Neutrophil (primary cell): Measurements from ENCODE around the gene CHRNB1.
"Not testable (repeated sequence)": the region's sequence is repeated elsewhere in the genome, so short reads cannot be mapped to it uniquely, and the experiment has no call there.

ENCODE experiments used
- H3K27ac ChIP-seq: fragments of 200-600 bp; sonication (generic); 2 replicates; pipeline ENCODE4 v1.5.1; 2016; ENCODE audit warnings: mild to moderate bottlenecking, moderate library complexity
- H3K27me3 ChIP-seq: fragments of 200-600 bp; sonication (generic); 2 replicates; pipeline ENCODE4 v1.6.0; 2016; ENCODE audit warnings: mild to moderate bottlenecking
- H3K36me3 ChIP-seq: fragments of 200-600 bp; sonication (generic); 2 replicates; pipeline ENCODE4 v1.5.1; 2017
- H3K4me1 ChIP-seq, 2 experiments: fragments of 200-600 bp in 1 of 2; sonication (generic) in 1 of 2; 1 replicate in 1 of 2; 2 replicates in 1 of 2; pipeline versions ENCODE4 v1.5.1 to v1.6.1; 2013 to 2016; ENCODE audit warnings: low read depth in 1 of 2, low read length in 1 of 2, mild to moderate bottlenecking in 1 of 2, moderate library complexity in 1 of 2; ENCODE audit not compliant: control insufficient read depth in 1 of 2, insufficient read depth in 1 of 2
- H3K4me3 ChIP-seq, 2 experiments: fragments of 200-600 bp in 1 of 2; sonication (generic) in 1 of 2; 1 replicate in 1 of 2; 2 replicates in 1 of 2; pipeline ENCODE4 v1.5.1; 2013 to 2016; ENCODE audit warnings: low read depth in 1 of 2, low read length in 1 of 2, mild to moderate bottlenecking in 1 of 2, moderate library complexity in 1 of 2
- H3K9me3 ChIP-seq: fragments of 200-600 bp; sonication (generic); 2 replicates; pipeline ENCODE4 v1.5.1; 2016
- CTCF ChIP-seq: fragments of 200-600 bp; sonication (generic); IDR thresholded peaks from 2 replicates; pipeline ENCODE4 v1.5.1; 2016; ENCODE audit warnings: antibody characterized with exemption

CHRNB1 gene

GRCh38 chr17:7479213-7480088 is 34.6 kb downstream of the CHRNB1 start, which contains the start of gene ZBTB4:
TSS of gene ZBTB4 (minus strand) at chr17:7479631. CDS start at chr17:7466801, 12,830 bp downstream.
- Histone ChIP-seq H3K27me3 (no peaks in the 10 kb centered on the region), H3K4me1 (peaks cover 45 to 51% of the 10 kb centered on the region in 2 experiments), H3K27ac (peak within 1 kb of the TSS; percentile 81), H3K9me3 (no peaks in the 10 kb centered on the region), H3K4me3 (peak within 1 kb of the TSS; percentile 66 to 81), H3K36me3 (no peaks in the 10 kb centered on the region)
- no peak for TF ChIP-seq CTCF

GRCh38 chr17:7480089-7480384 is 35.2 kb downstream of the CHRNB1 start:
- Histone ChIP-seq H3K27ac (peak overlapping the region; percentile 81), H3K27me3 (no peaks in the 10 kb centered on the region), H3K4me3 (peak overlapping the region; percentile 66 to 81), H3K4me1 (peaks cover 42 to 50% of the 10 kb centered on the region in 2 experiments), H3K36me3 (no peaks in the 10 kb centered on the region), H3K9me3 (no peaks in the 10 kb centered on the region)
- TF ChIP-seq CTCF = no peak

- H3K4me3 ChIP-seq, H3K9me3 ChIP-seq, H3K36me3 ChIP-seq, H3K27me3 ChIP-seq, H3K27ac ChIP-seq: not testable (repeated sequence)
- peaks cover 49 to 51% of the 10 kb centered on the region in 2 experiments for H3K4me1 ChIP-seq
These were observed 36.4 kb downstream of the CHRNB1 start, which contains the start of gene SLC35G6 for GRCh38 chr17:7481275-7481674. TSS of gene SLC35G6 (plus strand) at chr17:7481446. CDS start at chr17:7481517, 71 bp downstream.

- H3K9me3 ChIP-seq, H3K36me3 ChIP-seq, H3K27ac ChIP-seq, H3K4me3 ChIP-seq, H3K27me3 ChIP-seq: not testable (repeated sequence)
- peaks cover 50 to 52% of the 10 kb centered on the region in 2 experiments for H3K4me1 ChIP-seq
These were observed 37.2 kb downstream of the CHRNB1 start for GRCh38 chr17:7481842-7482741.

- H3K4me3 ChIP-seq = peak overlapping the region; percentile 70 to 89
- H3K27me3 ChIP-seq, H3K36me3 ChIP-seq, H3K9me3 ChIP-seq: not testable (repeated sequence)
- peaks cover 44 to 46% of the 10 kb centered on the region in 2 experiments for H3K4me1 ChIP-seq
- H3K27ac ChIP-seq = peak overlapping the region; percentile 99
These were observed 37.9 kb downstream of the CHRNB1 start for GRCh38 chr17:7482742-7483088.

GRCh38 chr17:7483255-7484066 is 38.6 kb downstream of the CHRNB1 start:
- Histone ChIP-seq H3K36me3 (no peaks in the 10 kb centered on the region), H3K4me1 (peaks cover 37 to 38% of the 10 kb centered on the region in 2 experiments), H3K9me3 (no peaks in the 10 kb centered on the region), H3K27me3 (no peaks in the 10 kb centered on the region), H3K27ac (peak overlapping the region; percentile 99), H3K4me3 (peak overlapping the region; percentile 70 to 89)
- no peak for TF ChIP-seq CTCF
